IMR-90 (cell line): ENCODE results near the gene MZB1. TPM values are rescaled to one million over a fixed set of nuclear protein-coding genes. Genes with fewer than 3 reads are reported as not detected.

Experiments used
- ATAC-seq: fragments of 200-7000 bp; cut with Tn5 transposase; 2 replicates; pipeline ENCODE4 v1.9.1; 2020; ENCODE audit warnings: low read depth, mild to moderate bottlenecking, moderate library complexity
- BruUV-seq: library from RNA; stranded (reverse); fragments of 400-500 nt; replicated peaks from 2 replicates; lab custom pipeline; 2021; lab: Mats Ljungman, UMichigan
- CTCF ChIA-PET: fragments of 300-600 bp; formaldehyde crosslinking; extraction: SDS; loops from one replicate; lab custom pipeline; 2021; ENCODE audit warnings: antibody characterized with exemption; lab: Yijun Ruan, JAX
- POLR2A ChIA-PET: fragments of 300-600 bp; sonication (Branson Sonifier 250); formaldehyde crosslinking; loops from one replicate; lab custom pipeline; 2022; ENCODE audit warnings: antibody characterized with exemption; ENCODE audit not compliant: unreplicated experiment; lab: Charles Lee
- DNase-seq: peaks from one replicate; pipeline ENCODE4 v3.0.0; 2013
- H2AFZ ChIP-seq: replicated peaks from 2 replicates; pipeline ENCODE3; 2013; ENCODE audit warnings: low read length, mild to moderate bottlenecking; ENCODE audit not compliant: poor library complexity
- H2AK5ac ChIP-seq: 2 replicates; pipeline ENCODE4 v1.6.1; 2013; ENCODE audit warnings: low read depth, low read length, inconsistent platforms
- H2AK9ac ChIP-seq: replicated peaks from 2 replicates; pipeline ENCODE3; 2013; ENCODE audit warnings: mild to moderate bottlenecking, low read depth, low read length, moderate library complexity; ENCODE audit not compliant: poor library complexity
- H2BK120ac ChIP-seq: 2 replicates; pipeline ENCODE4 v1.6.1; 2013; ENCODE audit warnings: low read depth, low read length, inconsistent platforms
- H2BK15ac ChIP-seq: 3 replicates; pipeline ENCODE4 v1.6.1; 2013; ENCODE audit warnings: low read depth, low read length, inconsistent platforms
- H2BK20ac ChIP-seq: 2 replicates; pipeline ENCODE4 v1.6.1; 2013; ENCODE audit warnings: low read depth, mild to moderate bottlenecking, inconsistent platforms, low read length, moderate library complexity
- H2BK5ac ChIP-seq: 2 replicates; pipeline ENCODE4 v1.6.1; 2013; ENCODE audit warnings: mild to moderate bottlenecking, low read depth, low read length, inconsistent platforms; ENCODE audit not compliant: poor library complexity, severe bottlenecking
- H3K14ac ChIP-seq: replicated peaks from 2 replicates; pipeline ENCODE4 v1.6.1; 2013; ENCODE audit warnings: low read depth, low read length, inconsistent platforms
- H3K18ac ChIP-seq: 2 replicates; pipeline ENCODE4 v1.6.1; 2013; ENCODE audit warnings: low read depth, low read length, control low read depth
- H3K23ac ChIP-seq: 2 replicates; pipeline ENCODE4 v1.6.1; 2013; ENCODE audit warnings: low read depth, low read length, inconsistent platforms
- H3K27ac ChIP-seq: 2 replicates; pipeline ENCODE4 v1.5.1; 2013; ENCODE audit warnings: mild to moderate bottlenecking, control low read depth, low read length; ENCODE audit not compliant: insufficient read depth
- H3K27me3 ChIP-seq: 2 replicates; pipeline ENCODE4 v1.6.1; 2013; ENCODE audit warnings: low read length; ENCODE audit not compliant: control insufficient read depth, insufficient read depth
- H3K36me3 ChIP-seq: 2 replicates; pipeline ENCODE4 v1.6.1; 2013; ENCODE audit warnings: low read length, mixed read lengths; ENCODE audit not compliant: control insufficient read depth, insufficient read depth
- H3K4ac ChIP-seq: 2 replicates; pipeline ENCODE4 v1.6.1; 2013; ENCODE audit warnings: low read depth, low read length, inconsistent platforms
- H3K4me1 ChIP-seq: 2 replicates; pipeline ENCODE4 v1.6.1; 2013; ENCODE audit warnings: low read length, mixed read lengths; ENCODE audit not compliant: control insufficient read depth, insufficient read depth
- H3K4me2 ChIP-seq: 2 replicates; pipeline ENCODE4 v1.6.1; 2013; ENCODE audit warnings: low read depth, mild to moderate bottlenecking, control low read depth, low read length, moderate library complexity
- H3K4me3 ChIP-seq: 2 replicates; pipeline ENCODE4 v1.5.1; 2013; ENCODE audit warnings: low read depth, mild to moderate bottlenecking, control low read depth, low read length, moderate library complexity; ENCODE audit not compliant: insufficient read depth
- H3K56ac ChIP-seq: 2 replicates; pipeline ENCODE4 v1.6.1; 2013; ENCODE audit warnings: low read length, inconsistent platforms; ENCODE audit not compliant: insufficient read depth; ENCODE audit errors: extremely low read depth
- H3K79me1 ChIP-seq, 2 experiments: 2 replicates each; pipeline ENCODE4 v1.6.1; 2013; ENCODE audit warnings: low read length in 2 of 2, inconsistent platforms in 1 of 2, low read depth in 1 of 2
- H3K9ac ChIP-seq: 2 replicates; pipeline ENCODE4 v1.6.1; 2013; ENCODE audit warnings: low read depth, low read length, control low read depth
- H3K9me1 ChIP-seq: 2 replicates; pipeline ENCODE4 v1.6.1; 2013; ENCODE audit warnings: low read length, inconsistent platforms; ENCODE audit not compliant: insufficient read depth
- H3K9me3 ChIP-seq: 2 replicates; pipeline ENCODE4 v1.6.1; 2013; ENCODE audit warnings: low read length; ENCODE audit not compliant: control insufficient read depth, insufficient read depth
- H4K20me1 ChIP-seq: 2 replicates; pipeline ENCODE4 v1.6.1; 2013; ENCODE audit warnings: low read length, inconsistent platforms; ENCODE audit not compliant: insufficient read depth
- H4K5ac ChIP-seq: 2 replicates; pipeline ENCODE4 v1.6.1; 2013; ENCODE audit warnings: mild to moderate bottlenecking, low read depth, low read length, control low read depth
- H4K8ac ChIP-seq, 2 experiments: 2 replicates each; pipeline ENCODE4 v1.6.1; 2013; ENCODE audit warnings: low read depth in 2 of 2, low read length in 2 of 2, control low read depth in 1 of 2, inconsistent platforms in 1 of 2
- H4K91ac ChIP-seq: 2 replicates; pipeline ENCODE4 v1.6.1; 2013; ENCODE audit warnings: low read depth, low read length, inconsistent platforms; ENCODE audit not compliant: insufficient read depth
- BHLHE40 ChIP-seq: fragments of 150-350 bp; IDR thresholded peaks from 2 replicates; pipeline ENCODE4 v1.6.1; 2016; ENCODE audit warnings: mild to moderate bottlenecking, low read depth, low read length
- CEBPB ChIP-seq: IDR thresholded peaks from 2 replicates; pipeline ENCODE4 v1.6.1; 2012; ENCODE audit warnings: low read depth, low read length, improper control_type of control experiment
- CHD1 ChIP-seq: IDR thresholded peaks from 2 replicates; pipeline ENCODE4 v1.6.1; 2012; ENCODE audit warnings: low read depth, low read length, improper control_type of control experiment
- FOS ChIP-seq: fragments of 150-350 bp; IDR thresholded peaks from 2 replicates; pipeline ENCODE4 v1.6.1; 2016; ENCODE audit warnings: low read depth, low read length
- MAFK ChIP-seq: IDR thresholded peaks from 2 replicates; pipeline ENCODE4 v1.6.1; 2012; ENCODE audit warnings: low read depth, low read length, improper control_type of control experiment
- MAZ ChIP-seq: IDR thresholded peaks from 2 replicates; pipeline ENCODE4 v1.6.1; 2012; ENCODE audit warnings: low read depth, mild to moderate bottlenecking, low read length, improper control_type of control experiment, moderate library complexity, borderline replicate concordance
- MXI1 ChIP-seq: IDR thresholded peaks from 2 replicates; pipeline ENCODE4 v1.6.1; 2012; ENCODE audit warnings: low read depth, mild to moderate bottlenecking, low read length, moderate library complexity, borderline replicate concordance
- NFE2L2 ChIP-seq: fragments of 150-350 bp; IDR thresholded peaks from 2 replicates; pipeline ENCODE4 v1.6.1; 2016; ENCODE audit warnings: low read depth, mild to moderate bottlenecking, low read length
- POLR2A ChIP-seq: IDR thresholded peaks from 2 replicates; pipeline ENCODE4 v1.6.1; 2012; ENCODE audit warnings: mild to moderate bottlenecking, low read depth, low read length
- RCOR1 ChIP-seq: IDR thresholded peaks from 2 replicates; pipeline ENCODE4 v1.6.1; 2012; ENCODE audit warnings: mild to moderate bottlenecking, low read length, improper control_type of control experiment; ENCODE audit not compliant: insufficient replicate concordance
- RFX5 ChIP-seq: IDR thresholded peaks from 2 replicates; pipeline ENCODE4 v1.8.0; 2012; ENCODE audit warnings: low read depth, mild to moderate bottlenecking, low read length, moderate library complexity
- SMC3 ChIP-seq: fragments of 150-350 bp; IDR thresholded peaks from 2 replicates; pipeline ENCODE4 v1.6.1; 2016; ENCODE audit warnings: low read depth, mild to moderate bottlenecking, antibody characterized with exemption, low read length, moderate library complexity
- dilution Hi-C: fragments of 300-500 bp; cut with HindIII; formaldehyde crosslinking; loops from one replicate; pipeline ENCODE4 v1.14.3; 2018; ENCODE audit warnings: low sequenced_read_pairs; ENCODE audit not compliant: unreplicated experiment
- in situ Hi-C: fragments of 300-500 bp; cut with MboI; formaldehyde crosslinking; loops from 3 replicates; pipeline ENCODE4 v1.14.3; 2019; ENCODE audit warnings: low sequenced_read_pairs, inconsistent platforms, mixed read lengths
- intact Hi-C: fragments of 100-400 bp; cut with micrococcal nuclease; formaldehyde crosslinking; loops from 2 replicates; pipeline ENCODE4 v1.10.0; 2022
- polyA plus RNA-seq, 3 experiments: library from polyadenylated mRNA; depleted of rRNA; stranded (reverse); fragments of >200 nt; gene quantifications; 2 replicates each; pipeline ENCODE4 v1.2.3, GENCODE V29; 2012; ENCODE audit warnings: low replicate concordance in 1 of 3
- total RNA-seq: library from RNA; depleted of rRNA; stranded (reverse); fragments of >200 nt; gene quantifications from 2 replicates; pipeline ENCODE4 v1.2.3, GENCODE V29; 2012
- TF ChIP-seq, protein P1 (sequence below): fragments of 150-350 bp; IDR thresholded peaks from 2 replicates; pipeline ENCODE4 v1.6.1; 2017; ENCODE audit warnings: mild to moderate bottlenecking, antibody characterized with exemption, low read length, low read depth
- TF ChIP-seq, protein P2 (sequence below): conservative IDR thresholded peaks from 2 replicates; pipeline ENCODE4 v1.5.1; 2012; ENCODE audit warnings: mild to moderate bottlenecking, low read depth, low read length, improper control_type of control experiment
- TF ChIP-seq, protein P3 (sequence below): fragments of 150-350 bp; IDR thresholded peaks from 2 replicates; pipeline ENCODE4 v1.6.1; 2016; ENCODE audit warnings: low read depth, mild to moderate bottlenecking, low read length, moderate library complexity, borderline replicate concordance

MZB1 gene
- total and polyA plus RNA-seq, 2 of the 4 experiments (the other 2 are of a cell fraction) = not detected

DNA sequence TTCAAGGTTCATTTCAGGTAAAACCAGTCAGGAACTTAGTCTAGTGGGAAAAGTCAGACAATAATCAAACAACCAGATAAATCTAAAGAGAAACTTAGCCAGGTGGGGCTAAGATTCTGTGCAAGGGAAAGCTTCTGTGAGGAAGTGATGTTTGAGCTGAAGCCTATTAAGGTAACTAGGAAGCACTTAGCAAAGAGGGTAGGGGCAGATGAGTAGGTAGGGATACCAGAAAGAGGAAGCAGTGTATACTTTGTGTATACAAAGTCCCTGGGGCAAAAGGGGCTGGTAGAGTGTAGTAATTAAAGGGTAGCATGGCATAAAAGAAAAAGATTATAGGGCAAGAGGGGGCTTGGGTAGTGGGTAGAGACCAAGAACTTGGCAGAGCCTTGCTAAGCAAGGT is 17.8 kb upstream of the MZB1 start:
- Histone ChIP-seq H3K4me3 (no peak overlapping the region), H2BK120ac (no peak overlapping the region), H2AK5ac (no peak overlapping the region), H2BK20ac (no peak overlapping the region), H3K9ac (no peak overlapping the region), H2AFZ (no peak overlapping the region), H3K18ac (no peak overlapping the region), H3K79me1 (peaks cover 0 to 13% of the 10 kb centered on the region in 2 experiments; a peak in 1 of 4 replicates), H3K9me3 (no peaks in the 10 kb centered on the region), H3K4me2 (no peak overlapping the region), H4K8ac (no peak overlapping the region), H3K27me3 (no peaks in the 10 kb centered on the region), H3K9me1 (peaks cover 8% of the 10 kb centered on the region), H4K91ac (no peak overlapping the region), H3K56ac (no peak overlapping the region), H4K5ac (no peak overlapping the region), H3K36me3 (0 out of 2 replicates have a peak, but pooled peaks cover 1% of the 10 kb centered on the region), H4K20me1 (no peaks in the 10 kb centered on the region; the same call in 1 of the 2 replicates), H3K27ac (no peak overlapping the region), H2AK9ac (no peak overlapping the region), H2BK5ac (no peak overlapping the region), H3K4me1 (peaks cover 6% of the 10 kb centered on the region), H2BK15ac (no peak overlapping the region), H3K14ac (no peak overlapping the region), H3K23ac (no peak overlapping the region), H3K4ac (no peak overlapping the region)
- no TSS peak for BruUV-seq
- intact Hi-C loops = no loop called here
- DNase-seq (no peak), ATAC-seq (no peak)
- ChIA-PET POLR2A (no interaction called here), CTCF (no interaction called here)
- in situ Hi-C loops = no loop called here
- dilution Hi-C loops = loop anchor here (25.0 kb wide), 1 partner anchor 105 kb away; no protein-coding TSS in a partner anchor
- TF ChIP-seq MAZ = no peak
- TF ChIP-seq CEBPB = no peak
- no peak for TF ChIP-seq CHD1
- TF ChIP-seq MAFK = no peak
- TF ChIP-seq POLR2A = no peak
- TF ChIP-seq, protein P1, sequence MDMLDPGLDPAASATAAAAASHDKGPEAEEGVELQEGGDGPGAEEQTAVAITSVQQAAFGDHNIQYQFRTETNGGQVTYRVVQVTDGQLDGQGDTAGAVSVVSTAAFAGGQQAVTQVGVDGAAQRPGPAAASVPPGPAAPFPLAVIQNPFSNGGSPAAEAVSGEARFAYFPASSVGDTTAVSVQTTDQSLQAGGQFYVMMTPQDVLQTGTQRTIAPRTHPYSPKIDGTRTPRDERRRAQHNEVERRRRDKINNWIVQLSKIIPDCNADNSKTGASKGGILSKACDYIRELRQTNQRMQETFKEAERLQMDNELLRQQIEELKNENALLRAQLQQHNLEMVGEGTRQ = no peak
- TF ChIP-seq, protein P2, sequence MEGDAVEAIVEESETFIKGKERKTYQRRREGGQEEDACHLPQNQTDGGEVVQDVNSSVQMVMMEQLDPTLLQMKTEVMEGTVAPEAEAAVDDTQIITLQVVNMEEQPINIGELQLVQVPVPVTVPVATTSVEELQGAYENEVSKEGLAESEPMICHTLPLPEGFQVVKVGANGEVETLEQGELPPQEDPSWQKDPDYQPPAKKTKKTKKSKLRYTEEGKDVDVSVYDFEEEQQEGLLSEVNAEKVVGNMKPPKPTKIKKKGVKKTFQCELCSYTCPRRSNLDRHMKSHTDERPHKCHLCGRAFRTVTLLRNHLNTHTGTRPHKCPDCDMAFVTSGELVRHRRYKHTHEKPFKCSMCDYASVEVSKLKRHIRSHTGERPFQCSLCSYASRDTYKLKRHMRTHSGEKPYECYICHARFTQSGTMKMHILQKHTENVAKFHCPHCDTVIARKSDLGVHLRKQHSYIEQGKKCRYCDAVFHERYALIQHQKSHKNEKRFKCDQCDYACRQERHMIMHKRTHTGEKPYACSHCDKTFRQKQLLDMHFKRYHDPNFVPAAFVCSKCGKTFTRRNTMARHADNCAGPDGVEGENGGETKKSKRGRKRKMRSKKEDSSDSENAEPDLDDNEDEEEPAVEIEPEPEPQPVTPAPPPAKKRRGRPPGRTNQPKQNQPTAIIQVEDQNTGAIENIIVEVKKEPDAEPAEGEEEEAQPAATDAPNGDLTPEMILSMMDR = no peak
- no peak for TF ChIP-seq MXI1
- TF ChIP-seq NFE2L2 = no peak
- TF ChIP-seq, protein P3, sequence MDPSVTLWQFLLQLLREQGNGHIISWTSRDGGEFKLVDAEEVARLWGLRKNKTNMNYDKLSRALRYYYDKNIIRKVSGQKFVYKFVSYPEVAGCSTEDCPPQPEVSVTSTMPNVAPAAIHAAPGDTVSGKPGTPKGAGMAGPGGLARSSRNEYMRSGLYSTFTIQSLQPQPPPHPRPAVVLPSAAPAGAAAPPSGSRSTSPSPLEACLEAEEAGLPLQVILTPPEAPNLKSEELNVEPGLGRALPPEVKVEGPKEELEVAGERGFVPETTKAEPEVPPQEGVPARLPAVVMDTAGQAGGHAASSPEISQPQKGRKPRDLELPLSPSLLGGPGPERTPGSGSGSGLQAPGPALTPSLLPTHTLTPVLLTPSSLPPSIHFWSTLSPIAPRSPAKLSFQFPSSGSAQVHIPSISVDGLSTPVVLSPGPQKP = no peak
- TF ChIP-seq RCOR1 = no peak
- no peak for TF ChIP-seq BHLHE40
- TF ChIP-seq FOS = no peak
- TF ChIP-seq RFX5 = no peak
- no peak for TF ChIP-seq SMC3
